ENCODE measurements around the gene DNAJC1. TPM values are rescaled to one million over a fixed set of nuclear protein-coding genes. Genes with fewer than 3 reads are reported as not detected.
"Not testable (repeated sequence)": the region's sequence is repeated elsewhere in the genome, so short reads cannot be mapped to it uniquely, and the experiment has no call there.

The DNAJC1 gene
- total RNA-seq, 1 donor from 2014 or later, result 40.0 TPM

GRCh38 chr10:22027364-22028238 lies 24.1 kb upstream of the DNAJC1 start:
- H3K36me3 ChIP-seq, result no peaks in the 10 kb centered on the region
- H3K4me3 ChIP-seq, result no peak overlapping the region
- no peak overlapping the region for H3K27ac ChIP-seq
- H3K27me3 ChIP-seq, result no peaks in the 10 kb centered on the region
- TF ChIP-seq, protein P1, sequence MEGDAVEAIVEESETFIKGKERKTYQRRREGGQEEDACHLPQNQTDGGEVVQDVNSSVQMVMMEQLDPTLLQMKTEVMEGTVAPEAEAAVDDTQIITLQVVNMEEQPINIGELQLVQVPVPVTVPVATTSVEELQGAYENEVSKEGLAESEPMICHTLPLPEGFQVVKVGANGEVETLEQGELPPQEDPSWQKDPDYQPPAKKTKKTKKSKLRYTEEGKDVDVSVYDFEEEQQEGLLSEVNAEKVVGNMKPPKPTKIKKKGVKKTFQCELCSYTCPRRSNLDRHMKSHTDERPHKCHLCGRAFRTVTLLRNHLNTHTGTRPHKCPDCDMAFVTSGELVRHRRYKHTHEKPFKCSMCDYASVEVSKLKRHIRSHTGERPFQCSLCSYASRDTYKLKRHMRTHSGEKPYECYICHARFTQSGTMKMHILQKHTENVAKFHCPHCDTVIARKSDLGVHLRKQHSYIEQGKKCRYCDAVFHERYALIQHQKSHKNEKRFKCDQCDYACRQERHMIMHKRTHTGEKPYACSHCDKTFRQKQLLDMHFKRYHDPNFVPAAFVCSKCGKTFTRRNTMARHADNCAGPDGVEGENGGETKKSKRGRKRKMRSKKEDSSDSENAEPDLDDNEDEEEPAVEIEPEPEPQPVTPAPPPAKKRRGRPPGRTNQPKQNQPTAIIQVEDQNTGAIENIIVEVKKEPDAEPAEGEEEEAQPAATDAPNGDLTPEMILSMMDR (IDR thresholded peaks at IDR 0.05), result no peak
- TF ChIP-seq POLR2A (IDR thresholded peaks at IDR 0.05), result no peak
- no peak for TF ChIP-seq POLR2AphosphoS5 (IDR thresholded peaks at IDR 0.05; ENCODE audit: insufficient read depth in 1 of 2, low read depth in 1 of 2)
- H3K9me3 ChIP-seq, result no peaks in the 10 kb centered on the region
- intact Hi-C loops (cut with DNase I), result no loop called here
- DNase-seq (ENCODE audit: extremely low spot score in 2 of 2), result no peak
- H3K4me1 ChIP-seq, result no peaks in the 10 kb centered on the region

DNA sequence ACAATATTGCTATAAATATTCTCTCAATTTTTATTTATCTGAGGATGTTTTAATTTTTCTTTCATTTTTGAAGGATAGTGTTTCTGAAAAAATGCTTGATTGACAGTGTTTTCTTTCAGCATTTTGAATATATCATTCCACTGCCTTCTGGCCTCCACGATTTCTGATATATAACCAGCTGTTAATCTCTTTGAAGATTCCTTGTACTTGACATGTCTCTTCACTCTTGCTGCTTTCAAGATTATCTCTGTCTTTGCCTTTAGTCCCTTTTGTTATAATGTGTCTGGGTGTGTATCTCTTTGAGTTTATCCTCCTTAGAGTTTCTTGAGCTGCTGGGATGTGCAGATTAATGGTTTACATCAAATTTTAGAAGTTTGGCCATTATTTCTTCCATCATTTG lies 22.8 kb upstream of the DNAJC1 start:
- H3K27ac ChIP-seq, result no peak overlapping the region
- TF ChIP-seq, protein P1 (IDR thresholded peaks at IDR 0.05), result no peak
- no peak for TF ChIP-seq POLR2A (IDR thresholded peaks at IDR 0.05)
- no peak for TF ChIP-seq POLR2AphosphoS5 (IDR thresholded peaks at IDR 0.05; ENCODE audit: insufficient read depth in 1 of 2, low read depth in 1 of 2)
- H3K9me3 ChIP-seq, result no peaks in the 10 kb centered on the region
- H3K4me1 ChIP-seq, result no peaks in the 10 kb centered on the region
- DNase-seq (ENCODE audit: extremely low spot score in 2 of 2), result no peak
- H3K4me3 ChIP-seq, result no peak overlapping the region
- intact Hi-C loops (cut with DNase I), result no loop called here
- H3K36me3 ChIP-seq, result no peaks in the 10 kb centered on the region
- H3K27me3 ChIP-seq, result no peaks in the 10 kb centered on the region

DNA sequence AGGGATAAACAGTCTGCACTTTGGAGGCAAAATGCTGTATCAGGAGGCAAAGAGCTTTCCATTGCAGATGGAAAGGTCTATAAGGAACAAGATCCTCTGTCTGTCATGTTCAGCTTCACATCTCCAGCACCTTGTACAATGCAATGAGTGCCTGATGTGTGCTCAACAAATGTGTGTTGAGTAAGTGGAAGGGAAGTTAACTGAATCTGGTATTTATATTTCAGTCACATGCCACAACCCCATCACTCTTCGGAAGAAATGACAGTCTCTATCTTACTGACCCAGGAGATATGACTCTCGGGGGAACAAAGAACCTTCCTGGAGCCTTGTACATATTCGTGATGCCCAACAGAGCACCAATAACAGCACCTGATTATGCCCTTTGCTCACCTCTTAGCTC lies 20.0 kb upstream of the DNAJC1 start:
- Histone ChIP-seq H3K4me1 (no peaks in the 10 kb centered on the region), H3K9me3 (no peaks in the 10 kb centered on the region), H3K4me3 (no peak overlapping the region), H3K27ac (no peak overlapping the region), H3K36me3 (no peaks in the 10 kb centered on the region), H3K27me3 (no peaks in the 10 kb centered on the region)
- intact Hi-C loops (cut with DNase I), result no loop called here
- no peak for DNase-seq (ENCODE audit: extremely low spot score in 2 of 2)
- TF ChIP-seq POLR2AphosphoS5 (IDR thresholded peaks at IDR 0.05; ENCODE audit: insufficient read depth in 1 of 2, low read depth in 1 of 2) (no peak), POLR2A (IDR thresholded peaks at IDR 0.05) (no peak)
- TF ChIP-seq, protein P1 (IDR thresholded peaks at IDR 0.05), result no peak

DNA sequence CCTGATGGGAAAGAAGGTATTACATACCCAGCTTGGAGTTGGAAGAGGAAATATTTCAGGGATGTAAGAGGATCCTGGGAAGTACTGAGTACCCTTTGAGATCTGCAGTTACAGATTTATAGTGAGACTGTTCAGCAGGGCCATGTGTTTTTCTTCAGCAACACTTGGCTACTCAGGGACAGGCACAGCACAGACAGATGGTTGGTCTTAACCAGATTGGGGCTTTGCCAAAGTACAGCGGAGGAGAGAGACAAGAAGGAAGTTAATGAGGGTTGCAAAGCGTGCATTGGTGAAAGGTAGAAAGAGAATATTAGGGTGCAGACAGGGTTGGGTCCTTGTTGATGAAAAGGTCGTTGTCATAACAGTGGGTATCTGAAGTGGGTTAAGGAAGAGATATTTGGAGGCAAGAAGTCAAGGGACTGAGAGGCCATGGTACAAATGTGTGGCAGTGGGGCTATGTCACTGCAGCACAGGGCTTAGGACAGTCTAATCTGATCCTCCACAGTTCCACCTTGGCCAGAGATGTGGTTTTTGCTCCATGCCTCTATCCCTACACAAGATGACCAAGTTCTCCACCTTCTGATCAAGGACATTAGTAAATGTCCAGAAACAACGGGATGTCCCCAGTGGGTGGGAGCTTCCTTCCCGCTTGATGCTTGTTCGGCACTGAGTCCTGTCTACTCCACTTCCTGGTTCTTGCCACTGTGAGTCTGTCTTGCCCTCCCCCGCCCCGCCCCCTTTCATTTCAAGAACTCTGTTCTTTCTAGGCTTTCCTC lies 18.9 kb upstream of the DNAJC1 start:
- intact Hi-C loops (cut with DNase I), result no loop called here
- H3K4me3 ChIP-seq, result no peak overlapping the region

GRCh38 chr10:22021144-22021543 lies 17.6 kb upstream of the DNAJC1 start:
- DNase-seq (ENCODE audit: extremely low spot score in 2 of 2); intact Hi-C loops (cut with DNase I); H3K36me3 ChIP-seq; H3K27ac ChIP-seq; H3K27me3 ChIP-seq; H3K4me1 ChIP-seq; H3K9me3 ChIP-seq; H3K4me3 ChIP-seq: not testable (repeated sequence)

More for the DNA sequence above, 18.9 kb upstream of the DNAJC1 start:
- H3K27me3 ChIP-seq, result no peaks in the 10 kb centered on the region
- H3K4me1 ChIP-seq, result no peaks in the 10 kb centered on the region
- TF ChIP-seq, protein P1 (IDR thresholded peaks at IDR 0.05), result no peak
- TF ChIP-seq POLR2A (IDR thresholded peaks at IDR 0.05) (no peak), POLR2AphosphoS5 (IDR thresholded peaks at IDR 0.05; ENCODE audit: insufficient read depth in 1 of 2, low read depth in 1 of 2) (no peak)
- no peaks in the 10 kb centered on the region for H3K36me3 ChIP-seq
- H3K9me3 ChIP-seq, result no peaks in the 10 kb centered on the region
- H3K27ac ChIP-seq, result no peak overlapping the region
- DNase-seq (ENCODE audit: extremely low spot score in 2 of 2), result no peak

All from vagina (tissue), 2 donors.